Measurements from ENCODE around the gene FTO.

Gene FTO

DNA sequence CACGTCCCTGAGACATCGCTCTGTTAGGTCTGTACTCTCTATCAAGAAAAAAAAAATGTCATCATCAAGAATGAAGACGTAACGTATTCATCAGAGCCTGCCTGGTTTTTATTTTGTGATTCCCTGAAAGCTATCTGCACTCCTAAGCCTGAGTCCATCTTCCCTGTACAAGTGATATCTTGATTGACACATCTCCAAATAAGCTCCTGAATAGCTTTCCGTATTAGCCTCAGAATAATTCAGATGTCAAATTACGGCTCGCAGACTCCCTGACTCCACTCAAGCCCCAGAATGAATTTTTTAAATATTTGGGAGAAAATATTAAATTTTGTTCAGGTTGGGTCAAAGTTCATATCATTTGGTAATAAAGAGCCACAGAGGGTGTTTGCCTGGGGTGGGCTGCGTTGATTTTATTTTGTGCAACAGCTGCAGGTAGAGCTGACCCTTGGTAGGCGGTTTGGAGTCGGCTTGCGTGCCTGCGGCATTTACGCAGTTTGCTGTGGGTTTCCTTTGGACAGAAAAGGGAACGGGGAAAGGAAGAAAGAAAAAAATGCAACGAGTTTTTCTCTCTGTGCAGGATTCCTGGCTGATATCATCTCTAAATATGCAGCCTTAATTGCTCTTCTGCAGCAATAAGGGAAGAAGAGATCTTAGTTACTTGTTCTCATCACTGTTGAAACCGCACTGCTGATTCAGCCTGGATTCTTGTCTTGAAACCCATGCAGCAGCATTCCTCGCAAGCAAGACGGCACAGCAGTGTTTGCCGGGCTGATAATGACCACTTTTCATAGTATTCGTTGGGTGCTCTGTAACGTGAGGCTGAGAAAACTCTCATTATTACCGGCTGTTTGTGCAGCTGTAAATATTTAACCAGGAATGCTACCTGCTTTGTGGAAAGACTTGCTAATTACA lies 467.9 kb downstream of the FTO start:
- H3K27me3 ChIP-seq (ENCODE audit: control insufficient read depth in 3 of 3, insufficient read depth in 3 of 3, low read depth in 1 of 3, low read length in 3 of 3): peaks cover 0 to 22% (median 2%) of the 10 kb centered on the region in 3 experiments
- no peak for DNase-seq (ENCODE audit: low spot score)
- H3K18ac ChIP-seq (ENCODE audit: low read length): no peak overlapping the region
- no peak overlapping the region for H2BK120ac ChIP-seq (ENCODE audit: low read depth, low read length)
- H3K9me3 ChIP-seq (replicated peaks in 1 of 2; ENCODE audit: control insufficient read depth in 2 of 2, insufficient read depth in 1 of 2, low read depth in 1 of 2, low read length in 2 of 2): no peaks in the 10 kb centered on the region
- H3K14ac ChIP-seq (ENCODE audit: low read length): no peak overlapping the region
- H3K36me3 ChIP-seq (replicated peaks in 1 of 2; ENCODE audit: control insufficient read depth in 2 of 2, insufficient read depth in 2 of 2, low read length in 2 of 2): no peaks in the 10 kb centered on the region
- no peak overlapping the region for H3K4me2 ChIP-seq (ENCODE audit: insufficient read depth, low read length, poor library complexity, severe bottlenecking)
- H2BK12ac ChIP-seq (ENCODE audit: low read length): no peak overlapping the region
- no peaks in the 10 kb centered on the region for H3K79me1 ChIP-seq (ENCODE audit: low read depth, low read length)
- no peak overlapping the region for H4K8ac ChIP-seq (ENCODE audit: low read depth, low read length)
- no peak overlapping the region for H2BK15ac ChIP-seq (ENCODE audit: low read length)
- no peak overlapping the region for H3K9ac ChIP-seq (ENCODE audit: low read depth, low read length, poor library complexity)
- H2BK5ac ChIP-seq (ENCODE audit: low read length): no peak overlapping the region
- H3K4me3 ChIP-seq (ENCODE audit: low read length in 2 of 2): no peak overlapping the region
- WGBS, 2 donors (ENCODE audit: extremely low coverage in 2 of 2, insufficient read length in 2 of 2, insufficient replicate concordance in 1 of 2): no CpG with 5 or more reads among the region's 22 CpGs
- peak overlapping the region; percentile 35 for H2AFZ ChIP-seq (ENCODE audit: low read length)
- H3K23ac ChIP-seq (ENCODE audit: low read depth, low read length, poor library complexity): no peak overlapping the region
- H3K4ac ChIP-seq (ENCODE audit: low read length): no peak overlapping the region
- H4K91ac ChIP-seq (ENCODE audit: low read depth, low read length, poor library complexity): no peak overlapping the region
- no peak overlapping the region for H3K27ac ChIP-seq (replicated peaks; ENCODE audit: low read length)
- no peak overlapping the region for H2AK5ac ChIP-seq (ENCODE audit: low read depth, low read length)
- peaks cover 23 to 49% of the 10 kb centered on the region in 2 donors for H3K4me1 ChIP-seq (ENCODE audit: control insufficient read depth in 2 of 2, insufficient read depth in 1 of 2, low read depth in 1 of 2, low read length in 2 of 2)

DNA sequence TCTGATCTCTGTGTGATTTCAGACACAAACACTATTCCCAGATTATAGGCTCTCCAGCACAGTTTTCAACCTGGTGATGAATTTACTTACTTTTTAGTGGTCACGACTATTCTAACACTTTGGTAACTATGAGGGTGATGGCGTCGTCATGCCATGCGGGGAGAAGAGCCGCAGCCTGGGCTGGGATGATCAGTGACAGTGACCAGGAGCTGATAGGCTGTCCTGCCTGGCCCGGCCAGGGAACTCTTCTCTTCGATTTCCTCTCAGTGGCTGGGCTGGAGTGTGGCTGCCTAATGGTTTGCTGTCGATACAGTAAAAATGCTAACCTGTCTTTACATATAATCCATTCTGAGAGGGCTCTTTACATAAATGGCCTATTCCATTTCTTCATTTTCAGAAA lies 469.5 kb downstream of the FTO start:
- no peak overlapping the region for H3K23ac ChIP-seq (ENCODE audit: low read depth, low read length, poor library complexity)
- H3K18ac ChIP-seq (ENCODE audit: low read length): no peak overlapping the region
- no peak overlapping the region for H3K9ac ChIP-seq (ENCODE audit: low read depth, low read length, poor library complexity)
- no peak overlapping the region for H2BK15ac ChIP-seq (ENCODE audit: low read length)
- H3K4me1 ChIP-seq (ENCODE audit: control insufficient read depth in 2 of 2, insufficient read depth in 1 of 2, low read depth in 1 of 2, low read length in 2 of 2): peaks cover 27 to 56% of the 10 kb centered on the region in 2 donors
- H2BK120ac ChIP-seq (ENCODE audit: low read depth, low read length): no peak overlapping the region
- H3K79me1 ChIP-seq (ENCODE audit: low read depth, low read length): no peaks in the 10 kb centered on the region
- no peak overlapping the region for H2AK5ac ChIP-seq (ENCODE audit: low read depth, low read length)
- no peak overlapping the region for H2BK12ac ChIP-seq (ENCODE audit: low read length)
- no peak overlapping the region for H2AFZ ChIP-seq (ENCODE audit: low read length)
- no peak overlapping the region for H4K91ac ChIP-seq (ENCODE audit: low read depth, low read length, poor library complexity)
- WGBS, 2 donors (ENCODE audit: extremely low coverage in 2 of 2, insufficient read length in 2 of 2, insufficient replicate concordance in 1 of 2): no CpG with 5 or more reads among the region's 8 CpGs
- H2BK5ac ChIP-seq (ENCODE audit: low read length): no peak overlapping the region
- no peaks in the 10 kb centered on the region for H3K9me3 ChIP-seq (replicated peaks in 1 of 2; ENCODE audit: control insufficient read depth in 2 of 2, insufficient read depth in 1 of 2, low read depth in 1 of 2, low read length in 2 of 2)
- H3K36me3 ChIP-seq (replicated peaks in 1 of 2; ENCODE audit: control insufficient read depth in 2 of 2, insufficient read depth in 2 of 2, low read length in 2 of 2): no peaks in the 10 kb centered on the region
- H3K14ac ChIP-seq (ENCODE audit: low read length): no peak overlapping the region
- H3K4ac ChIP-seq (ENCODE audit: low read length): no peak overlapping the region
- H3K4me3 ChIP-seq (ENCODE audit: low read length in 2 of 2): no peak overlapping the region
- no peak for DNase-seq (ENCODE audit: low spot score)
- H3K27me3 ChIP-seq (ENCODE audit: control insufficient read depth in 3 of 3, insufficient read depth in 3 of 3, low read depth in 1 of 3, low read length in 3 of 3): peaks cover 0 to 22% (median 2%) of the 10 kb centered on the region in 3 experiments
- no peak overlapping the region for H3K27ac ChIP-seq (replicated peaks; ENCODE audit: low read length)
- H4K8ac ChIP-seq (ENCODE audit: low read depth, low read length): no peak overlapping the region
- H3K4me2 ChIP-seq (ENCODE audit: insufficient read depth, low read length, poor library complexity, severe bottlenecking): no peak overlapping the region

DNA sequence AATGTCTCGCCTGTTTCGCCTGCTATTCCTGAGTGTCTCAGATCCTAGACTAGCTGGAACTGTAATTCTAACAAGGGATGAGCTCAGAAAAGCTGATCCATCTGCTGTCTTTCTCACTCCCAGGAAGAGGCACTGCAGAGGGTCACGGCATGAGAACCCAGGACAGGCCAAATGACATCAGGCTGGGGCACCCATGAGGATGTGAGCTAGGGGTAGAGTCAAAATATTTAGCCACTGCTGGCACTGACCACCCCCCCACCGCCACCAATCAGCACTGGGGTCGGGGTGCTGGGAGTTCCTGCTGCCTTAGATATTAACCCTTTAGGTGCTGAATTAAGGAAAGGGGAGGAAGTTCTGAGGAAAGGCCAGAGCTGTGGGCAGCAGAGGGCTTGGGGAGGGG lies 470.2 kb downstream of the FTO start:
- H3K79me1 ChIP-seq (ENCODE audit: low read depth, low read length): no peaks in the 10 kb centered on the region
- H3K4me2 ChIP-seq (ENCODE audit: insufficient read depth, low read length, poor library complexity, severe bottlenecking): no peak overlapping the region
- no CpG with 5 or more reads among the region's 5 CpGs for WGBS, 2 donors (ENCODE audit: extremely low coverage in 2 of 2, insufficient read length in 2 of 2, insufficient replicate concordance in 1 of 2)
- no peak overlapping the region for H3K14ac ChIP-seq (ENCODE audit: low read length)
- no peak overlapping the region for H2BK120ac ChIP-seq (ENCODE audit: low read depth, low read length)
- H2BK15ac ChIP-seq (ENCODE audit: low read length): no peak overlapping the region
- H3K23ac ChIP-seq (ENCODE audit: low read depth, low read length, poor library complexity): no peak overlapping the region
- H3K18ac ChIP-seq (ENCODE audit: low read length): no peak overlapping the region
- no peak overlapping the region for H2AFZ ChIP-seq (ENCODE audit: low read length)
- H3K36me3 ChIP-seq (replicated peaks in 1 of 2; ENCODE audit: control insufficient read depth in 2 of 2, insufficient read depth in 2 of 2, low read length in 2 of 2): no peaks in the 10 kb centered on the region
- no peak overlapping the region for H3K4ac ChIP-seq (ENCODE audit: low read length)
- no peak overlapping the region for H3K27ac ChIP-seq (replicated peaks; ENCODE audit: low read length)
- H2BK12ac ChIP-seq (ENCODE audit: low read length): no peak overlapping the region
- H3K9me3 ChIP-seq (replicated peaks in 1 of 2; ENCODE audit: control insufficient read depth in 2 of 2, insufficient read depth in 1 of 2, low read depth in 1 of 2, low read length in 2 of 2): no peaks in the 10 kb centered on the region
- no peak overlapping the region for H3K9ac ChIP-seq (ENCODE audit: low read depth, low read length, poor library complexity)
- DNase-seq (ENCODE audit: low spot score): no peak
- no peak overlapping the region for H3K4me3 ChIP-seq (ENCODE audit: low read length in 2 of 2)
- no peak overlapping the region for H4K8ac ChIP-seq (ENCODE audit: low read depth, low read length)
- H3K4me1 ChIP-seq (ENCODE audit: control insufficient read depth in 2 of 2, insufficient read depth in 1 of 2, low read depth in 1 of 2, low read length in 2 of 2): peaks cover 28 to 61% of the 10 kb centered on the region in 2 donors
- no peak overlapping the region for H4K91ac ChIP-seq (ENCODE audit: low read depth, low read length, poor library complexity)
- no peak overlapping the region for H2AK5ac ChIP-seq (ENCODE audit: low read depth, low read length)
- peaks cover 0 to 22% (median 2%) of the 10 kb centered on the region in 3 experiments for H3K27me3 ChIP-seq (ENCODE audit: control insufficient read depth in 3 of 3, insufficient read depth in 3 of 3, low read depth in 1 of 3, low read length in 3 of 3)
- H2BK5ac ChIP-seq (ENCODE audit: low read length): no peak overlapping the region

DNA sequence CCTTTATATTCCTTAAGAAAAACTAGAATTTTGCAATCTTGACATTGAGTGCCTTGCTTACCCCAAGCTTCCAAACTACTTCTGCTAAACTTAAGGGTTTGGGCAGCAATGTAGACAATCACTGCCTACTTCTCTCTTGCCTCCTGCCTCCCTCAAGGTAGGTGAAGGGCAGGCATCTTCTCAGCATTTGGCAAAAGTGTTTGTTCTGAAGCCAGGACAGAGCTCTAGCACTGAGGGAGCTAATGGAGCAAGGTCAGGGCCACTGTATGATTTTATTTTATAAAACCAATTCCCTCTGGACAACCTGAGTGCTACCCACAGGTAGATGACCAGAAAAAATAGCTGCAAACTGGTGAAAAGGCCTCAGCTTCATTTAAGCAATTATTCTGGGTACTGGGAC lies 470.8 kb downstream of the FTO start:
- no peak overlapping the region for H3K4me3 ChIP-seq (ENCODE audit: low read length in 2 of 2)
- H2AFZ ChIP-seq (ENCODE audit: low read length): no peak overlapping the region
- H3K18ac ChIP-seq (ENCODE audit: low read length): no peak overlapping the region
- H3K23ac ChIP-seq (ENCODE audit: low read depth, low read length, poor library complexity): no peak overlapping the region
- no peak overlapping the region for H4K8ac ChIP-seq (ENCODE audit: low read depth, low read length)
- no peak overlapping the region for H4K91ac ChIP-seq (ENCODE audit: low read depth, low read length, poor library complexity)
- H3K27ac ChIP-seq (replicated peaks; ENCODE audit: low read length): no peak overlapping the region
- H2AK5ac ChIP-seq (ENCODE audit: low read depth, low read length): no peak overlapping the region
- H3K27me3 ChIP-seq (ENCODE audit: control insufficient read depth in 3 of 3, insufficient read depth in 3 of 3, low read depth in 1 of 3, low read length in 3 of 3): peaks cover 0 to 22% (median 2%) of the 10 kb centered on the region in 3 experiments
- H3K4me2 ChIP-seq (ENCODE audit: insufficient read depth, low read length, poor library complexity, severe bottlenecking): no peak overlapping the region
- H3K14ac ChIP-seq (ENCODE audit: low read length): no peak overlapping the region
- H3K36me3 ChIP-seq (replicated peaks in 1 of 2; ENCODE audit: control insufficient read depth in 2 of 2, insufficient read depth in 2 of 2, low read length in 2 of 2): no peaks in the 10 kb centered on the region
- H2BK15ac ChIP-seq (ENCODE audit: low read length): no peak overlapping the region
- DNase-seq (ENCODE audit: low spot score): no peak
- H2BK12ac ChIP-seq (ENCODE audit: low read length): no peak overlapping the region
- no peaks in the 10 kb centered on the region for H3K79me1 ChIP-seq (ENCODE audit: low read depth, low read length)
- H2BK5ac ChIP-seq (ENCODE audit: low read length): no peak overlapping the region
- peaks cover 26 to 61% of the 10 kb centered on the region in 2 donors for H3K4me1 ChIP-seq (ENCODE audit: control insufficient read depth in 2 of 2, insufficient read depth in 1 of 2, low read depth in 1 of 2, low read length in 2 of 2)
- no peaks in the 10 kb centered on the region for H3K9me3 ChIP-seq (replicated peaks in 1 of 2; ENCODE audit: control insufficient read depth in 2 of 2, insufficient read depth in 1 of 2, low read depth in 1 of 2, low read length in 2 of 2)
- no peak overlapping the region for H3K4ac ChIP-seq (ENCODE audit: low read length)
- H3K9ac ChIP-seq (ENCODE audit: low read depth, low read length, poor library complexity): no peak overlapping the region
- H2BK120ac ChIP-seq (ENCODE audit: low read depth, low read length): no peak overlapping the region

Data from neuronal stem cell (in vitro differentiated cells).